GM18519 (cell line): ENCODE data around the gene AKAP11.

Experiments used
- ATAC-seq: cut with Tn5 transposase; IDR thresholded peaks from one replicate; pipeline ENCODE4 v1.9.1; 2021; ENCODE audit warnings: mild to moderate bottlenecking, moderate library complexity; ENCODE audit not compliant: unreplicated experiment, low FRiP score

Gene AKAP11

DNA sequence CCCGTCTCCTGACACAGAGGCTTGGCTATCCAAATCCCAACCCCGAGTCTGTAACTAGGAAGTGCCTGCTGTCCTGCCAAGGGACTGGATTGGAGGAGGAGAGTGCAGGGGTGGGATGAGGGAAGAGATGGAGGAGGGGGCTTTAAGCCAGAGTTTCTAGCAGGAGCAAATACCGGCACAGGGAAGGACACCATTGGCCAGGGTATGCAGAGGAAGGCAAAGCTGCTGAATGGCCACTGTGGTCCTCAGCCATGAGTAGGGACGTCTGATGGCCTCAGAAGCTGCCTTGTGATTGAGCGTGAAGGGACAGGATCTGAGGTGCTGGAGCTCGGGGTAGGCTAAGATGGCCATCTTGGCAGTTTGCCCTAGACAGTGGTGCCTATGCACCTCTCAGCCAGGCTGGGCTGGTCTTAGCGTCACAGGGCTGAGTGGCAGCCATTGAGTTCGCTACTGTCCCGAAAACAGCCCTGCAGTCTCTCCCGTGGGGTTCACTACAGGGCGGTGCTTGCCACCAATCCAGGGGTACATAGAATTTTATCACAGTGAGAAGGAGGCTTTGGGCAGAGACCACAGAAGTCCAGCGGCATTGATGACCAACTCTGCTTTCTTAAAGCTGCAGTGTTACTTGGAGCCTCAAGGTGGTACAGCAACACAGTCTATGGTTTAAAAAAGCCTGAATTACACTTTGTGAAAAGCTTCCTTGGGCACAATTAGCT lies 61.8 kb downstream of the AKAP11 start:
- no peak for ATAC-seq

GRCh38 chr13:42334329-42334706 lies 62.4 kb downstream of the AKAP11 start:
- ATAC-seq: no peak

DNA sequence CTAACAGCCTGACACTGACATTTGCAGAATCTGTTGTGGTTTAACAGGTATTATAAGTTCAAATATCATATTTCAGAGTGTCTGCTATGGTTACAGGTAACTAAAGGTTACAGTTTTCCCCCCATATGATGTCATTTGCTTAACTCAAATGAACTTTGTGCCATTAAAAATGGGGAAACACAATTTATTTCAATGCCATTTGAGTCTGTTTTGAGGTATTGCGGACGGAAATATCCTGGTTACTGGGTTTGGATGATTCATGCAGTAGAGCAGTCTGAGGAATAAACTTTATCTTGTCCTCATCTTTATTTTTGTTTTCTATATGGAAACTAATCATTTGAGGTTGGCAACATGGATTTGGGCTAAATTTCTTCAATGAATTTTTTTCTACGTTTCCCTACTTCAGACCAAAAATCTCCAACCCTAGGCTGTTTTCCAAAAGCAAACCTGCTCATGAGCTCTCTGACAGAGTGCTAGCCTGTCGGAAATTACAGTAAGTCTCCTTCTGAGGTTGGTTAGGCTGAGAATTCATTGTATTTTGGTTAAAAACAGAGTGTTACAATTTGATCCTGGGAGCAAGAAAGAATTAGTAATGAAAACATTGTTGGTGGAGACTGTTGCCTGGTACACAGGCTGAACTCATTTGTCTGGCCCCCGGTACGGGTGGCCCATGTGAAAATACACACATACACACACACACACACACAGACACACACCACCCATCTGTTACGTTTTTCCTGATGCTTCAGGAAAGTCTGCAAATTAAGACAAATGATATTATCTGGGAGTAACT lies 66.1 kb downstream of the AKAP11 start:
- ATAC-seq: no peak

- ATAC-seq: peak; percentile 40
Observed at GRCh38 chr13:42345367-42345766, 73.4 kb downstream of the AKAP11 start.

DNA sequence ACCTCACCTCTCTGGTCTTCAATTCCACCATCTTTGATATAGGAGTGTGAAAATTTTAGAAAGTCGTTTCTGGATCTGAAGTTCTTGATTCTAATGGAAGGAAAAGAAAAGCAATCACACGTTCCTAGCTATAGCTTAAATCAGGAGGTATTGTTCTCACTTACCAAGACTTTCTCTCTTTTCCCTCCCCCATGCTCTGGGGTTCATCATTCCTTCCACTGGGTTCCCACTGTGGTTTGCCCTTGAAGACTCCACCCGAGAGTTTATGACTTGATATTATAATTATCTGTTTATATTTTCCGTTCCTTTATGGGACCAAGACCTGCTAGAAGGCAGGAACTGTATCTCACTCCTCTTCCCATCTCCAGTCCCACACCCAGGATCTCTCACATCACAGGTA lies 76.6 kb downstream of the AKAP11 start:
- no peak for ATAC-seq

DNA sequence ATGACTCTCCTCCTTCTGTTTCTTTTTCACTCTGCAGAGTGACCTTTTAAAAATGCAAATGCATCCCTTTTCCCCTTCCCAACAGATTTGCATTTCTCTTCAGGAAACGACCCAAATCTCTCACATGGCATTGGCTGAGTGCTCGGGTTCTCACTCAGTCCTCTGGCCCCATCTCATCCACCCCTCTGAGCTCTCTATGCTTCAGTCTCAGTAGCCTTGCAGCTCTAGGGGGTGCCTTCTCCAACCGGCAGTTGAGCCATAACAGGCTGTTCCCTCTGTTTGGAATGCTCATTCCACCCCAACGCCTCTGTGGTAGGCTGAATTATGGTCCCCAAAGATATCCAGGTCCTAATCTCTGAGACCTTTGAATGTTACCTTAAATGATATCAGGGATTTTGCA lies 78.2 kb downstream of the AKAP11 start:
- no peak for ATAC-seq

DNA sequence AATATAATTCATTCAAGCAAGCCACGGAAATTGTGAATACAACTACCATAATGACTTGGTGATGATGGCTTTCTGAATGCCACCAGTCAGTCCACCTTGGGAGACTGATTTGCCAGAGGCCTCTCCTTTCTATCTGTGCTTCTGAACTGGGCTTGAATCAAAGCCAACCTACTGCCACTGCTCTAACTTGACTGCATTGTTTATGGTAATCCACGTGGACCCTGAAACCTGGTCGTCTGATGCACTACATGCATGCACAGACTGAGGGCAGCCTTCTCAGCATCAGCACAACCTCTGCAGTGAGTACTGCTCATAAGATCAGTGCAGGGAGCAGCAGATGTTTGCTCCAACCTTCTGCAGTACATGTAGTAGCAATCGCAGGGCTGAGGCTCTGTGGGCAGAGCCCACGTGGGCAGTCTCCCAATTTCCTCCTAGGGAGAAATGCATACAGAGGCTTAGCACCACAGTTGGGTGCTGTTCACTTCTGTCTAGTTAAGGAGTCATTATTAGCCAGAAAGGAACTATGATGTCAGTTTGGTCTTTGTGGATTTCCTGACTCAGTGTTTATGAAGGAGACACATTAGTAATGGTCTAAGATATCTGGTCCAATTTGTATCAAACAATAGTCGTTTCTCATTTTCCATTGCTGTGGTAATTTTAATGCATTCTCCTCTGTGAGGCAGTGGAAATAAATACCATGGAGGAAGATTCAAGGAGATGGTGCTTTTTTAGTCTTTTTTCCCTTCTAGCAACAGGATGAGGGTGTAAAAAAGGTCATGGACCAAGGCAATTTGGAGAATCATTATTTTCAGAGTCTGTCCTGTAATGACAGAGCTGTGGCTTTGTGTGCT lies 82.5 kb downstream of the AKAP11 start:
- peak; percentile 81 for ATAC-seq

- ATAC-seq: no peak
Observed at GRCh38 chr13:42355092-42355485, 83.1 kb downstream of the AKAP11 start.

GRCh38 chr13:42355491-42356183 lies 83.7 kb downstream of the AKAP11 start:
- no peak for ATAC-seq

- no peak for ATAC-seq
Observed at GRCh38 chr13:42356184-42356575, 84.2 kb downstream of the AKAP11 start.

- ATAC-seq: no peak
Observed at GRCh38 chr13:42360046-42360574, 88.2 kb downstream of the AKAP11 start.

- no peak for ATAC-seq
Observed at GRCh38 chr13:42361701-42362100, 89.7 kb downstream of the AKAP11 start.

- no peak for ATAC-seq
Observed at GRCh38 chr13:42363941-42364612, 92.1 kb downstream of the AKAP11 start.

DNA sequence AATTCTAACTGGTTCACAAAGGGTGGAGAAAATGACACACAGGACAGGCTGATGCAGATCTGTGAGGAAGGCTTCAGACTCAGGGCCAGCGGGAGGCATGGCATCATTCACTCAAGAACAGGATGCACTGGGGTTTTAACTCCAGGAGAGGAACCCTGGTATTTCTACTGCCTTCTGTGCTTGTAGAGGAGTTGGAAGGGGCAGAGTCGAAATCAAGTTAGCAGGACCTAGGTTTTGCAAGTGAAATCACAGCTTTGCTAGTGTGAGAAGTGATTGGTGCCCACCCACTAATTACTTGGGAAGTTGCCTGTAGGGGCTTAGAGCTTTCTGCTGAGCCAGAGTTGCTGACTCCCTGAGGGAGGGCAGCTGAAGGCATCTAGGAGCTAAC lies 92.7 kb downstream of the AKAP11 start:
- ATAC-seq: no peak

DNA sequence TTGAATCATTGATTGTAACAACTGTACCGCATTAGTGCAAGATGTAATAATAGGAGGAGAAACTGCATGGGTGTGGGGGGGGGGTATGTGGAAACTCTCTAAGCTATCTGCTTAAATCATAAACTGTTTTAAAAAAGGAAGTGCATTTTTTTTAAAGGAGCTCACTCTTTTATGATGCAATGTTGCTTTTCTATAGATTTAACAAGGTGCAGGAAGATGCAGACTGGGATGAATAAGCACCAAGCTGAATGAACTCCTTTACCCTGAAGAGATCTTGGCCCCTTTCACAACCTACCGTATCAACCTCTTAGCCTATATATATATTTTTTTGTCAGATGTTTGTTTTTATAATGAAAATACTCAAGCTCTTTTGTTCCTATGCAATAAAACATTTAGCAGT lies 95.9 kb downstream of the AKAP11 start:
- no peak for ATAC-seq

- ATAC-seq: no peak
Observed at GRCh38 chr13:42369071-42369797, 97.3 kb downstream of the AKAP11 start.

DNA sequence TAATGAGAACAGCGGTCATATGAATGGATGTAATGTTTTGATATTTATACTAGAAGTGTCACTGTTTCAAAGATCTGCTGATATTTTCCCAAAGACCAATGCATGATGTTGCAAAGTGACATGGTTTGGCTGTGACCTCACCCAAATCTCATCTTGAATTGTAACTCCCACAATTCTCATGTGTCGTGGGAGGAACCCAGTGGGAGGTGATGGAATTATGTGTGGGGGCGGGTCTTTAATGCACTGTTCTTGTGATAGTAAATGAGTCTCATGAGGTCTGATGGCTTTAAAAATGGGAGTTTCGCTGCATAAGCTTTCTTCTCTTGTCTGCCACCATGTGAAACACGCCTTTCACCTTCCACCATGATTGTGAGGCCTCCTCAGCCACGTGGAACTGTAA lies 98.3 kb downstream of the AKAP11 start:
- ATAC-seq: no peak
